Ectodermal cell (in vitro differentiated cells): ENCODE measurements around the gene ZBTB4.

Source experiments
- H3K27ac ChIP-seq: 2 replicates; pipeline ENCODE4 v1.7.0; 2013; ENCODE audit warnings: mild to moderate bottlenecking, low read depth, low read length; ENCODE audit not compliant: insufficient read depth, poor library complexity, severe bottlenecking
- H3K27me3 ChIP-seq: 2 replicates; pipeline ENCODE4 v1.7.0; 2013; ENCODE audit warnings: mild to moderate bottlenecking, low read length; ENCODE audit not compliant: insufficient read depth, control insufficient read depth, poor library complexity, severe bottlenecking
- H3K36me3 ChIP-seq: one replicate; pipeline ENCODE4 v1.7.0; 2013; ENCODE audit warnings: low read length; ENCODE audit not compliant: control insufficient read depth, insufficient read depth
- H3K4me1 ChIP-seq: one replicate; pipeline ENCODE4 v1.7.0; 2013; ENCODE audit warnings: low read length; ENCODE audit not compliant: control insufficient read depth, insufficient read depth
- H3K4me3 ChIP-seq: 2 replicates; pipeline ENCODE4 v1.7.0; 2013; ENCODE audit warnings: low read depth, low read length, control low read depth; ENCODE audit not compliant: insufficient read depth
- H3K9me3 ChIP-seq: 2 replicates; pipeline ENCODE4 v1.7.0; 2013; ENCODE audit warnings: mild to moderate bottlenecking, low read length, moderate library complexity; ENCODE audit not compliant: control insufficient read depth
- WGBS, 2 experiments: methylation state at CpG; one replicate each; pipeline ENCODE4 v1.1.7; 2013; ENCODE audit warnings: missing lambda C conversion rate in 2 of 2; 5-methylcytosine and 5-hydroxymethylcytosine counted together

The ZBTB4 gene

DNA sequence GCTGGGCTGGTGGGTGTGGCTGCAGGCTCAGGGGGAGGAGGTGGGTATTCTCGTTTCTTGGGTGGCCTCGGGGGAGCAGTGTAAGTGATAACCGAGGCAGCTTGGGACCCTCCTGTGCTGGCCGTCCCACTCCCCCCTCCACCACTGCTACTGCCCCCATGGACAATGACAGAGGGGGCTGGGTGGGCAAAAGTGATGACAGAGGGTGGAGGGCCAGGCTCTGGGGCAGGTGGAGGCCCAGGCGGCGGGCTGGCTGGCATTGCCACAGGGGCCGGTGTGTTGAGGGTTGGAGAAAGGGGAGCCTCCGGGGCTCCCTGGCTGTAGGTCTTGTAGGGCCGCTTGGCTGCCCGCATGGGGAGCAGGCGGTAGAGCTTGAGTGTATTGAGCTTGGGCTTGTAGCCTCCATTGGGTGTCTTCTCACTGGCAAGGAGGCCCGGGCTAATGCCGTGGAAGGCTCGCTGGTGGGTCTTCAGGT is 16.0 kb downstream of the ZBTB4 start:
- no peak overlapping the region for H3K4me3 ChIP-seq
- peaks cover 4% of the 10 kb centered on the region for H3K36me3 ChIP-seq
- H3K9me3 ChIP-seq: no peaks in the 10 kb centered on the region
- WGBS, 2 experiments: 92% methylated on average over 13 to 14 of the region's 14 CpGs
- no peak overlapping the region for H3K27ac ChIP-seq
- H3K27me3 ChIP-seq: no peaks in the 10 kb centered on the region
- peaks cover 12% of the 10 kb centered on the region for H3K4me1 ChIP-seq

DNA sequence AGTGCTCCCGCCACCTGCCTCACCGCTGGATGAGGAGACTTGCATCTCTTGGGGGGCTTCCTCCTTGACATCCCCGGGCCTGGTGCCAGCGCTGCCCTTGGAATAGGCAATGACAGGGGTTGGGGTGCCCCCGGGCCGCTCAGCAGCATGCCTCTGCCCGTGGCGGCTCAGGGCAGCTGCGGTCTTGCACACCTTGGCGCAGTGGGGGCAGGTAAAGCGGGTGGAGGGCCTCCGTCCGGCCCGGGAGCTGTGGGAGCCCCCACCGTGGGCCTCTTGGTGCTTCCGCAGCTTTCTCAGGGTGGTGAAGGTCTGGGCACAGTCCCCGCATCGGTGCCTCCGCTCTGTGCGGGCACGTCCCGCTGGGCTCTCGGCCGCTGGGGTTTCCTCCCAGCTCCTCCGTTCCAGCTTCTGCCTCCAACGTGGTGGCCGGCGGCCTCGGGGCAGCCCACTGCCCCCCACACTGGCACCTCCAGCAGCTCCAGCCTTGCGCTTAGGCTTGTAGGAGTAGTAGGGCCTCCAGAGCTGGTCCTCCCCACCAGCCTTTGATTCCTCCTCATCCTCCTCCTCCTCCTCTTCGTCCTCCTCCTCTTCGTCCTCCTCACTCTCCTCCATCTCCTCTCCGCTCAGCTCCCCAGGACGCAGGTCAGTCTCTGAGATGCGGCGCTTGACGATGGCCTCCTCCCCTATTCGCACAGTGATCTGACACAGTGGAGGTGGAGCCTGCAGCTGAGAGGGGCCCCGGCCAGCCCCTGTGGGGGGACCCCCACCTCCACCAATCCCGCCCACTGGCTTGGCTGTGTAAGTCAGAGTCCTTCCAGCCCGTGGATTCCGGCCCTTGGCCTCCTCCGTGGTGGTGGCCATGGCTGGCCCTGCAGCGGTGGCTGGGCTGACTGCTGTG is 16.7 kb downstream of the ZBTB4 start:
- 95% methylated on average over 44 of the region's 44 CpGs for whole genome bisulfite sequencing, 2 experiments
- Histone ChIP-seq H3K36me3 (peaks cover 4% of the 10 kb centered on the region), H3K4me3 (no peak overlapping the region), H3K9me3 (no peaks in the 10 kb centered on the region), H3K27me3 (no peaks in the 10 kb centered on the region), H3K4me1 (peaks cover 10% of the 10 kb centered on the region), H3K27ac (no peak overlapping the region)

DNA sequence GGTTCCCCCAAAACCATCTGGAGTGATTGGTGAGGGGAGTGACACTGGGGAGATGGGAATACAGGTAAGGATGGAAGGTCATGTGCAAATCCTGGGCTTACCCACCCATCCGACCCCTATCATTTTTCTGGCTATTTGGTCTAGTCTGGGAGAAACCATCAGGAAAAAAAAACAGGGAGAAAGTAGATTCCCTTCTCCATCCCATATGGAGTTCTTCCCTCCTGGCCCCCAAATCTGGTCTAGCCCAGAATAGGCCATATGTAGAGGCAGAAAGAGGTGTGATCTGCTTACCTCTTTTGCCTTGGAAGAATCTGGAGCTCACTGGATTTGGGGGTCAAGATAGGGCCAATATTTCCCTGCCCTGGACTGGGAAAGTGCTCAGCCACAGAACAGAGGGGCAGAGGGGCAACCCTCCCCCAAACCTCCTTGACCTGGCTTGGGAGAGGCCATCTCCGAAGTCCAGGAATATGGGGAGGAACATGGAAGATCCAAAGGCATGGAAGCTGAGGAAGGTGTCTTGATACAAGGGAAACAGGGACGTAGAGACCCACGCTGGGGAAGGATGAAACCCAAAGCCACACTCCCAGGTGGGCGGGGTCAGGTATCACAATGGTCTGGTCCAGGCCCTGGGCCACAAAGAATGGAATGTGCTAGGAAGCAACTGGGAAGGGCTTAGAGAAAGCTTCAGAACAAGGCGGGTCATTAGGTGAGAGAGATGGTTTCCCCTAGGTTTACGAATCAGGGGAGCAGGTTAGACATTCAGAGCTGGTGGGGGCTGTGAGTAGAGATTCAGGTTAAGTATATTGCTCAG is 18.4 kb downstream of the ZBTB4 start:
- Histone ChIP-seq H3K27ac (no peak overlapping the region), H3K4me1 (peaks cover 6% of the 10 kb centered on the region), H3K4me3 (no peak overlapping the region), H3K27me3 (no peaks in the 10 kb centered on the region), H3K9me3 (no peaks in the 10 kb centered on the region), H3K36me3 (peaks cover 4% of the 10 kb centered on the region)
- whole genome bisulfite sequencing, 2 experiments: 66 to 69% methylated on average over 7 of the region's 7 CpGs

DNA sequence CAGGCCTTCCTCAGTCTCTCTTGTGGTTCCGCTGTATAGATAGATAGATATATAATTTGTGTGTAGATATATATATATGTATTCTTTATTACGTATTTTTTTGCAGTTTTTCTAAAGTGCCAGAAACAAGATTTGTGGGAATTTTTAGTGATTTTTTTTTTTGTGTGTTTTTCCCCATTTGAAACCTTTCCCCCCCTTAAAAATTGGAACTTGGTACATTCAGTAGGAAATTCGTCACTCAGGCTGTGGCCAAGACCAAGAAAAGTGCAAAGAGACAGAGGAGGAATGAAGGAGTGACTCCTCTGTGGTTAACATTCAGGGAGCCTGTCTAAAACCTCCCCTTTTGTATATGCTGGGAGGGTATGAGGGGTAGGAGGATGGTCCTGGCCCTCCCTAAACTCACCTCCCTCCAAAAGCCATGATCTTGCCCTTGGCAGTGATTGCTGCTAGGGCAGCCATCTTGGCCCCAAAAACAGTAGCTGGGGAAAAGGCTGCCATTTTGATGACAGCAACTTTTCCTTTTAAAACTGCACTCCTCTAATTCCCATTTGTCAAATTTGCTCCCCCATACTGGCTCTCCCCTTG is 19.4 kb downstream of the ZBTB4 start:
- H3K4me3 ChIP-seq: no peak overlapping the region
- 55 to 92% methylated on average over 1 to 2 of the region's 3 CpGs for WGBS, 2 experiments
- no peaks in the 10 kb centered on the region for H3K9me3 ChIP-seq
- peaks cover 4% of the 10 kb centered on the region for H3K36me3 ChIP-seq
- no peak overlapping the region for H3K27ac ChIP-seq
- H3K4me1 ChIP-seq: peaks cover 6% of the 10 kb centered on the region
- H3K27me3 ChIP-seq: no peaks in the 10 kb centered on the region

DNA sequence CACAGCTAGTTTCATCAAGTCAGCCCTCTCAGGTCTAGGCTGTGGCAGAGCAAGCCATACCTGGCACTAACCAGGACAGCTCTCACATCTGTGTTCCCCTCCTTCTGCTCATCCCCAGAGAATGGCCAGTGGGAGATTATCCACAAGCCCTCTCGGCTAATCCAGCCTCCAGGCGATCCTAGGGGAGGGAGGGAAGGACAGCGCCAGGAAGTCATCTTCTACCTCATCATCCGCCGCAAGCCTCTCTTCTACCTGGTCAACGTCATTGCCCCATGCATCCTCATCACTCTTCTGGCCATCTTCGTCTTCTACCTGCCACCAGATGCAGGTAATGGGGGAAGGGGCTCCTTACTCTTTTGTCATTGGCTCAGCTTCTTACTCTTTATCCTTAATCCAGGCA is 31.0 kb downstream of the ZBTB4 start:
- H3K27me3 ChIP-seq: peaks cover 7% of the 10 kb centered on the region
- 92 to 97% methylated on average over 7 of the region's 7 CpGs for WGBS, 2 experiments
- H3K27ac ChIP-seq: no peak overlapping the region
- H3K36me3 ChIP-seq: no peaks in the 10 kb centered on the region
- H3K9me3 ChIP-seq: no peaks in the 10 kb centered on the region
- H3K4me1 ChIP-seq: peaks cover 20% of the 10 kb centered on the region
- no peak overlapping the region for H3K4me3 ChIP-seq

DNA sequence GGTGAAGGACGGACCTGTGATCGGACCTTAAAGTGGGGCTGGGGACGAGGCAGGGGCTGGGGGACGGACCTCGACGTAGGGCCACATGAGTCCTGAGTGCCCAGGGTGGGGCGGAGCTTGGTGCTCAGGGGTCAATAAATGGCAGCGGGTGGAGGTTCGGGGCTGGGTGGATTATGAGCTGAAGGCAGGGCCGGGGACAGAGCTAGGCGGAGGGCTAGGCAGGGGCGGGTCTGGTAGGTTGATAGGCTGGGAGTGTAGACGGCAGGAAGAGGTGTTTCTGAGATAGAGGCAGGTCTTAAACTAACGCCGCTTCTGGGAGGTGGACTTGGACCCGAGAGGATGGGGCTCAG is 33.8 kb downstream of the ZBTB4 start:
- no peaks in the 10 kb centered on the region for H3K9me3 ChIP-seq
- H3K4me1 ChIP-seq: peaks cover 26% of the 10 kb centered on the region
- peak overlapping the region; percentile 46 for H3K4me3 ChIP-seq
- H3K27ac ChIP-seq: no peak overlapping the region
- peaks cover 21% of the 10 kb centered on the region for H3K27me3 ChIP-seq
- WGBS, 2 experiments: 1 to 3% methylated on average over 16 of the region's 16 CpGs
- H3K36me3 ChIP-seq: no peaks in the 10 kb centered on the region

DNA sequence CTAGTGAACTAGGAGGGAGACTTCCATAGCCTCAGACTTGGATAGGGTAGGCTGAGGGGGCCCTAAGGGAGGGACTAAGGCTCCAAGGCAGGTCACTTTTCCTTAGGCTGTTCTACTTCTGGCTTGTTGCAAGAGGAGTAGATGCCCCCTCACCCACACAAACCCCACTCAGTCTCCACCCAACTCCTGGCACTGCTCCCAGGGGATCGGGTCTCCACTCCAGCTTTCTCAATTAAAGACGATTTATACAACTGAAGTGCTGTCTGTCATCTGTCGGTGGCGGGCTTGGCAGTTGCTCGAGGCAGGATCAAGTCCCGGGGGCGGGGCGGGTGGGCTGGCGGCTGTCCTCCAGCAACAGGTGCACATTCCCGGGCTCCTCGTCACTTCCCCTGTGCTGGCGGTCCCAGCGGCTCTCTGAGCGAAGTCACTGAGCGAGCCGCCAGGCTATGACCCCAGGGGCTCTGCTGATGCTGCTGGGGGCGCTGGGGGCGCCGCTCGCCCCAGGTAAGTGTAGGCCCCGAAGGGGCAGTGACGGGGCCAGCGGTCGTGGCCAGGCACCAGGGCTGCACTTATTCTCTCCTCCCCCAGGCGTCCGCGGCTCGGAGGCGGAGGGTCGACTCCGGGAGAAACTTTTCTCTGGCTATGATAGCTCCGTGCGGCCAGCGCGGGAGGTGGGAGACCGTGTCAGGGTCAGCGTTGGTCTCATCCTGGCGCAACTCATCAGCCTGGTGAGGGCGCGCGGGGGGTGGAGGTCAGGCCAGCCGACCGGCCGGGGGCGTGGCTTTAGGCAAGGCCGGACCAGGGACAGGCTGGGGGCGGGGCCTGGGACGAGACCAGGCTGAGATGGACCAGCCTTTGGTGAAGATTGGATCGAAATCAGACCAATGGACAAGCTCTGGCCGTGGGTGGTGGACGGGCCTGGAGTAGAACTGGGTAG is 34.5 kb downstream of the ZBTB4 start, which contains the start of gene CHRNB1:
Gene CHRNB1 (plus strand): TSS at position 380 of the 937 bp plus-strand sequence. CDS start 67 bp downstream, at position 447.
- peak within 1 kb of the TSS; percentile 46 for H3K4me3 ChIP-seq
- no peaks in the 10 kb centered on the region for H3K9me3 ChIP-seq
- H3K27me3 ChIP-seq: peaks cover 22% of the 10 kb centered on the region
- WGBS, 2 experiments: 2 to 3% methylated on average over 51 of the region's 51 CpGs
- H3K36me3 ChIP-seq: no peaks in the 10 kb centered on the region
- H3K4me1 ChIP-seq: peaks cover 26% of the 10 kb centered on the region
- peak within 1 kb of the TSS; percentile 53 for H3K27ac ChIP-seq

DNA sequence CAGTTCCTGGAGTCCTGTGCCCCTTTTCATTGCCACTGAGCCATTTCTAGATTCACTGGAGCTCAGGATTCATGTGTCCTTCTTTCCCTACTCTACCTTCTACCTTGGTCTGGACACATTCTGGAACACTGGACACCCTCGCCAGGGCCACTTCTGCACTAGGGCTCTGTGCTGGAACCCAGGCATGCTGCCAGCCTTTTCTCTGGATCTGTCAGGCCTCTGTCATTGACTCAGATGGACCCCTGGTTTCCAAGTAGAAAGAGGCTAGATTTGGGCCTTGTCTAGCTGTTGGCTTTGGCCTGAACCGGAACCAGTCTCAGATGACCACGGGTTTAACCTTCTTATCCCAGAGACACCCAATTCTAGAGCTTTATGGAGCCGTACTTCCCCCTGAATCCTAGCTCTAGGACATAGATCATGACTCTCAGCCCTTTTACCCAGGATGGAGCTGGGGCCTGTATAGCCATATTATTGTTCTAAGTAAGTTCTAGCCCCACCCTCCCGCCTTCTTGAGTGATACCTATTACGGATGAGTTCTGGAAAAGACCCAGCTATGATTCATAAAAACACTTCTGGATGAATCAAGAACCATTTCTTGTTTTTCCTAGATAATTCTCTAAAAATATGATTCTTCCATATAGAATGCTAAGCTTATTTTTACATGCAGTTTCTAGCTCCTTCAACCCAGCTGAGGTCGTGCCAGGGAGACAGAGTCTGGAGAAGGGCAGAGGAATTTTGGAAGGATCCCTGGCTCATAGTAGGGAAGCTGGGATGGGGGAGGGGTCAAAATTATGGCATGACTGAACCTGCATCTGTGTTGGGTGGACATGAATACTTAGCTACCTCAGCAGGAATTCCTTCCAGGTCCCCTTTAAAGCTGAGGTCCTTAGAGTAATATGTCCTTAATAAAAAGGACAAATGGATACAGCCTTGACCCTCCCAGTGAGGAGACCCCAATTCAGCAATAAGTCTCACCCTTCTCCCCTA is 35.6 kb downstream of the ZBTB4 start:
- Histone ChIP-seq H3K36me3 (no peaks in the 10 kb centered on the region), H3K27me3 (peaks cover 33% of the 10 kb centered on the region), H3K27ac (no peak overlapping the region), H3K9me3 (no peaks in the 10 kb centered on the region), H3K4me3 (no peak overlapping the region), H3K4me1 (peaks cover 31% of the 10 kb centered on the region)
- WGBS, 2 experiments: 84 to 89% methylated on average over 7 of the region's 7 CpGs
